Suprapubic skin (tissue), 4 donors: ENCODE measurements around the gene NAALADL2. TPM values are rescaled to one million over a fixed set of nuclear protein-coding genes. Genes with fewer than 3 reads are reported as not detected.

Experiments used
- DNase-seq, 2 donors: peaks; one replicate each; pipeline ENCODE4 v3.0.0-alpha.2; 2019; ENCODE audit warnings: low spot score in 2 of 2
- H3K27ac ChIP-seq: fragments of 200-600 bp; sonication (generic); one replicate; pipeline ENCODE4 v1.5.1; 2019
- H3K27me3 ChIP-seq: fragments of 200-600 bp; sonication (generic); one replicate; pipeline ENCODE4 v1.5.1; 2019
- H3K36me3 ChIP-seq: fragments of 200-600 bp; sonication (generic); one replicate; pipeline ENCODE4 v1.5.1; 2019
- H3K4me1 ChIP-seq: fragments of 200-600 bp; sonication (generic); one replicate; pipeline ENCODE4 v1.5.1; 2019
- H3K4me3 ChIP-seq: fragments of 200-600 bp; sonication (generic); one replicate; pipeline ENCODE4 v1.5.1; 2019; ENCODE audit warnings: mild to moderate bottlenecking
- H3K9me3 ChIP-seq: fragments of 200-600 bp; sonication (generic); one replicate; pipeline ENCODE4 v1.5.1; 2019
- CTCF ChIP-seq, 2 donors: fragments of 200-600 bp in 1 of 2; fragments of 450-650 bp in 1 of 2; sonication (generic) in 1 of 2; IDR thresholded peaks; one replicate each; pipeline ENCODE4 v1.5.1; 2016 to 2019; ENCODE audit warnings: antibody characterized with exemption in 2 of 2, mild to moderate bottlenecking in 1 of 2, moderate library complexity in 1 of 2
- EP300 ChIP-seq: sonication (generic); formaldehyde crosslinking; IDR thresholded peaks from one replicate; pipeline ENCODE4 v1.6.1; 2017; ENCODE audit warnings: antibody characterized with exemption
- POLR2A ChIP-seq, 2 donors: fragments of 450-650 bp; IDR thresholded peaks; one replicate each; pipeline ENCODE4 v1.6.1; 2017; ENCODE audit warnings: antibody characterized with exemption in 2 of 2, mild to moderate bottlenecking in 2 of 2, moderate library complexity in 2 of 2
- POLR2AphosphoS5 ChIP-seq, 3 donors: sonication (generic); formaldehyde crosslinking; IDR thresholded peaks; one replicate each; pipeline ENCODE4 v1.6.1; 2017; ENCODE audit warnings: antibody characterized with exemption in 3 of 3
- WGBS: methylation state at CpG from one replicate; pipeline ENCODE4 v1.1.5; 2018; 5-methylcytosine and 5-hydroxymethylcytosine counted together
- total RNA-seq, 4 donors: library from RNA; depleted of rRNA; stranded (reverse); fragments of >200 nt; gene quantifications; one replicate each; pipeline ENCODE4 v1.1.0, GENCODE V29; 2016

NAALADL2 gene
- total RNA-seq, 4 donors from 2014 or later: 4.0 to 10.5 (median 8.5) TPM

GRCh38 chr3:175476489-175476888 lies 617.4 kb downstream of the NAALADL2 start:
- Histone ChIP-seq H3K4me3 (no peak overlapping the region), H3K27me3 (no peaks in the 10 kb centered on the region), H3K4me1 (no peaks in the 10 kb centered on the region), H3K27ac (no peak overlapping the region), H3K36me3 (no peaks in the 10 kb centered on the region), H3K9me3 (no peaks in the 10 kb centered on the region)
- DNase-seq: no peak
- TF ChIP-seq CTCF (IDR thresholded peaks at IDR 0.05) (no peak), POLR2AphosphoS5 (IDR thresholded peaks at IDR 0.05) (no peak), EP300 (no peak), POLR2A (IDR thresholded peaks at IDR 0.05) (no peak)
- 35% methylated on average over 2 of the region's 2 CpGs for WGBS

GRCh38 chr3:175477651-175478224 lies 618.6 kb downstream of the NAALADL2 start:
- Histone ChIP-seq H3K4me3 (no peak overlapping the region), H3K4me1 (no peaks in the 10 kb centered on the region), H3K36me3 (no peaks in the 10 kb centered on the region), H3K27me3 (no peaks in the 10 kb centered on the region), H3K9me3 (no peaks in the 10 kb centered on the region), H3K27ac (no peak overlapping the region)
- 60% methylated on average over 2 of the region's 2 CpGs for WGBS
- TF ChIP-seq POLR2A (IDR thresholded peaks at IDR 0.05): no peak
- no peak for TF ChIP-seq EP300
- no peak for TF ChIP-seq CTCF (IDR thresholded peaks at IDR 0.05)
- TF ChIP-seq POLR2AphosphoS5 (IDR thresholded peaks at IDR 0.05): no peak
- no peak for DNase-seq

- H3K27me3 ChIP-seq: no peaks in the 10 kb centered on the region
- no peak overlapping the region for H3K27ac ChIP-seq
- no peaks in the 10 kb centered on the region for H3K4me1 ChIP-seq
- no peak for DNase-seq
- H3K4me3 ChIP-seq: no peak overlapping the region
- WGBS: 68% methylated on average over 2 of the region's 2 CpGs
- no peaks in the 10 kb centered on the region for H3K9me3 ChIP-seq
- no peaks in the 10 kb centered on the region for H3K36me3 ChIP-seq
- TF ChIP-seq POLR2AphosphoS5 (IDR thresholded peaks at IDR 0.05) (no peak), CTCF (IDR thresholded peaks at IDR 0.05) (no peak), POLR2A (IDR thresholded peaks at IDR 0.05) (no peak), EP300 (no peak)
Observed at GRCh38 chr3:175478301-175478700, 619.2 kb downstream of the NAALADL2 start.

GRCh38 chr3:175479175-175479574 lies 620.0 kb downstream of the NAALADL2 start:
- Histone ChIP-seq H3K27ac (no peak overlapping the region), H3K9me3 (no peaks in the 10 kb centered on the region), H3K27me3 (no peaks in the 10 kb centered on the region), H3K4me3 (no peak overlapping the region), H3K36me3 (no peaks in the 10 kb centered on the region), H3K4me1 (no peaks in the 10 kb centered on the region)
- WGBS: 68% methylated on average over 2 of the region's 2 CpGs
- no peak for DNase-seq
- TF ChIP-seq CTCF (IDR thresholded peaks at IDR 0.05): no peak
- TF ChIP-seq POLR2AphosphoS5 (IDR thresholded peaks at IDR 0.05): no peak
- no peak for TF ChIP-seq EP300
- TF ChIP-seq POLR2A (IDR thresholded peaks at IDR 0.05): no peak

DNA sequence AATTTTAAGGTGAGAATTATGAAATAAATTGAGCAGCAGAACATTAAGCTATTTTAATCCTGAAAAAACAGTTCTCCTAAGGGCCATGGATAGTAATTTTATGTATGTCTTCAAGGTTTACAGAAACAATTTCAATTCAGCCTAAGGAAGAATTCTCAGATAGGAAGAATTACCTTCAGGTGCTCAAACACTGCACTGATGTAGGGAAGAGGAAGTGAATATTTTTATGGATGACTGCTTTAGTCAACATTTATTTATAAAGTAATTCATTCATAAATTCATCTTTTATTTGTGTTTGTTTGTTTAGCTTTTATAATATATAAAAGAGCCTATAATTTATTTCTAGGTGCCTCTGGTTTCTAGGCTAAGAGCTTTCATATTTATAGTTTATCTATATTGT lies 620.7 kb downstream of the NAALADL2 start:
- H3K27me3 ChIP-seq: no peaks in the 10 kb centered on the region
- H3K4me1 ChIP-seq: no peaks in the 10 kb centered on the region
- H3K4me3 ChIP-seq: no peak overlapping the region
- DNase-seq: no peak
- no peak overlapping the region for H3K27ac ChIP-seq
- no peak for TF ChIP-seq CTCF (IDR thresholded peaks at IDR 0.05)
- no peak for TF ChIP-seq POLR2AphosphoS5 (IDR thresholded peaks at IDR 0.05)
- no peak for TF ChIP-seq POLR2A (IDR thresholded peaks at IDR 0.05)
- TF ChIP-seq EP300: no peak
- no peaks in the 10 kb centered on the region for H3K36me3 ChIP-seq
- no peaks in the 10 kb centered on the region for H3K9me3 ChIP-seq
